SK-N-SH (cell line): ENCODE measurements around the gene ALOX15. TPM values are rescaled to one million over a fixed set of nuclear protein-coding genes. Genes with fewer than 3 reads are reported as not detected.

Experiments used
- CTCF ChIA-PET: fragments of 300-600, 350-600 bp; formaldehyde crosslinking; extraction: SDS; loops from one replicate; lab custom pipeline; 2021; lab: Yijun Ruan, JAX
- POLR2A ChIA-PET: fragments of 350-600 bp; sonication (Branson Sonifier 250); formaldehyde crosslinking; extraction: SDS; loops from one replicate; lab custom pipeline; 2020; ENCODE audit warnings: antibody characterized with exemption, inconsistent platforms; lab: Yijun Ruan, JAX
- DNase-seq: peaks from one replicate; pipeline ENCODE4 v3.0.0; 2012
- H2AFZ ChIP-seq: fragments of 200-600 bp; sonication (generic); 2 replicates; pipeline ENCODE4 v1.8.1; 2016; ENCODE audit warnings: antibody characterized with exemption, mild to moderate bottlenecking, low read depth
- H3F3A ChIP-seq: fragments of 200-600 bp; sonication (generic); replicated peaks from 2 replicates; pipeline ENCODE3; 2016; ENCODE audit warnings: antibody characterized with exemption, mild to moderate bottlenecking; ENCODE audit not compliant: insufficient read depth
- H3K27ac ChIP-seq, 2 experiments: fragments of 200-500 bp in 1 of 2; fragments of 200-600 bp in 1 of 2; sonication (Bioruptor generic) in 1 of 2; sonication (generic), shearing (Covaris generic) in 1 of 2; 2 replicates each; pipeline versions ENCODE4 v1.5.1 to v1.6.1; 2014 to 2016; ENCODE audit warnings: low read depth in 2 of 2, inconsistent platforms in 1 of 2, low read length in 1 of 2, mild to moderate bottlenecking in 1 of 2, mixed read lengths in 1 of 2
- H3K27me3 ChIP-seq: fragments of 200-600 bp; sonication (generic), shearing (Covaris generic); 2 replicates; pipeline ENCODE4 v1.6.1; 2016; ENCODE audit warnings: mixed run types; ENCODE audit not compliant: insufficient read depth
- H3K36me3 ChIP-seq, 2 experiments: fragments of 200-500 bp in 1 of 2; fragments of 200-600 bp in 1 of 2; sonication (Bioruptor generic) in 1 of 2; sonication (generic) in 1 of 2; replicated peaks in 1 of 2; 2 replicates each; pipeline versions ENCODE3 to v1.5.1; 2014 to 2016; ENCODE audit warnings: low read length in 1 of 2, mild to moderate bottlenecking in 1 of 2; ENCODE audit not compliant: insufficient read depth in 2 of 2, control insufficient read depth in 1 of 2
- H3K4me1 ChIP-seq, 2 experiments: fragments of 200-500 bp in 1 of 2; fragments of 200-600 bp in 1 of 2; sonication (Bioruptor generic) in 1 of 2; sonication (generic), shearing (Covaris generic) in 1 of 2; 2 replicates each; pipeline versions ENCODE4 v1.5.1 to v1.6.1; 2014 to 2016; ENCODE audit warnings: low read depth in 1 of 2, low read length in 1 of 2, mixed run types in 1 of 2; ENCODE audit not compliant: insufficient read depth in 2 of 2, control insufficient read depth in 1 of 2
- H3K4me2 ChIP-seq: fragments of 200-600 bp; sonication (generic), shearing (Covaris generic); 2 replicates; pipeline ENCODE4 v1.6.1; 2017; ENCODE audit warnings: mixed run types
- H3K4me3 ChIP-seq, 2 experiments: fragments of 200-500 bp in 1 of 2; fragments of 200-600 bp in 1 of 2; sonication (Bioruptor generic) in 1 of 2; sonication (generic), shearing (Covaris generic) in 1 of 2; 2 replicates each; pipeline versions ENCODE4 v1.5.1 to v1.8.1; 2014 to 2016; ENCODE audit warnings: low read depth in 2 of 2, inconsistent platforms in 1 of 2, low read length in 1 of 2, mild to moderate bottlenecking in 1 of 2, mixed read lengths in 1 of 2, moderate library complexity in 1 of 2
- H3K79me2 ChIP-seq: fragments of 200-600 bp; sonication (generic); 2 replicates; pipeline ENCODE4 v1.8.1; 2017; ENCODE audit warnings: mild to moderate bottlenecking; ENCODE audit not compliant: insufficient read depth
- H3K9ac ChIP-seq: fragments of 200-600 bp; sonication (generic); 2 replicates; pipeline ENCODE4 v1.6.1; 2017; ENCODE audit warnings: mixed run types
- H3K9me2 ChIP-seq: fragments of 200-600 bp; sonication (generic); 2 replicates; pipeline ENCODE4 v1.6.1; 2017; ENCODE audit warnings: mixed run types
- H3K9me3 ChIP-seq: fragments of 200-600 bp; sonication (generic); 2 replicates; pipeline ENCODE4 v1.6.1; 2017; ENCODE audit warnings: mixed run types, mild to moderate bottlenecking, moderate library complexity
- H4K20me1 ChIP-seq: fragments of 200-600 bp; sonication (generic); 2 replicates; pipeline ENCODE4 v1.6.1; 2017; ENCODE audit warnings: mild to moderate bottlenecking, mixed run types; ENCODE audit not compliant: insufficient read depth
- ELF1 ChIP-seq: IDR thresholded peaks from 2 replicates; pipeline ENCODE4 v1.4.0; 2012
- EP300 ChIP-seq, 2 experiments: IDR thresholded peaks; 2 replicates each; pipeline versions ENCODE4 v1.4.0 to v1.6.1; 2012; ENCODE audit warnings: borderline replicate concordance in 1 of 2, low read depth in 1 of 2, low read length in 1 of 2
- EZH2phosphoT487 ChIP-seq: fragments of 200-600 bp; sonication (generic); IDR thresholded peaks from 2 replicates; pipeline ENCODE4 v1.6.1; 2017; ENCODE audit warnings: low read depth, mixed run types, mild to moderate bottlenecking, antibody characterized with exemption, moderate library complexity, borderline replicate concordance
- FOSL2 ChIP-seq: IDR thresholded peaks from 2 replicates; pipeline ENCODE4 v1.4.0; 2012; ENCODE audit warnings: low read depth, mild to moderate bottlenecking, moderate library complexity, borderline replicate concordance
- FOXJ3 ChIP-seq: sonication (generic); formaldehyde crosslinking; IDR thresholded peaks from 2 replicates; pipeline ENCODE4 v1.5.1; 2020; ENCODE audit warnings: mild to moderate bottlenecking, missing genetic modification reagents
- FOXM1 ChIP-seq: IDR thresholded peaks from 2 replicates; pipeline ENCODE4 v1.4.0; 2012; ENCODE audit warnings: low read depth, mild to moderate bottlenecking
- GABPA ChIP-seq: IDR thresholded peaks from 2 replicates; pipeline ENCODE4 v1.4.0; 2012; ENCODE audit warnings: low read depth, mild to moderate bottlenecking
- IRF3 ChIP-seq: fragments of 150-350 bp; IDR thresholded peaks from 2 replicates; pipeline ENCODE4 v1.6.1; 2016; ENCODE audit warnings: mild to moderate bottlenecking, low read depth, low read length
- MAX ChIP-seq: IDR thresholded peaks from 2 replicates; pipeline ENCODE4 v1.4.0; 2012; ENCODE audit warnings: low read depth
- MEF2A ChIP-seq: IDR thresholded peaks from 2 replicates; pipeline ENCODE4 v1.4.0; 2012; ENCODE audit warnings: low read depth, borderline replicate concordance
- NFIC ChIP-seq: IDR thresholded peaks from 2 replicates; pipeline ENCODE4 v1.4.0; 2012; ENCODE audit warnings: borderline replicate concordance
- NRF1 ChIP-seq: IDR thresholded peaks from 2 replicates; pipeline ENCODE4 v1.6.1; 2012; ENCODE audit warnings: low read depth, mild to moderate bottlenecking, low read length
- PBX3 ChIP-seq: IDR thresholded peaks from 2 replicates; pipeline ENCODE4; 2012
- POLR2AphosphoS5 ChIP-seq: IDR thresholded peaks from 2 replicates; pipeline ENCODE4 v1.6.1; 2012; ENCODE audit warnings: low read depth, low read length
- RFX5 ChIP-seq: IDR thresholded peaks from 2 replicates; pipeline ENCODE4 v1.6.1; 2012; ENCODE audit warnings: mild to moderate bottlenecking, improper control_type of control experiment, low read length
- RXRA ChIP-seq: IDR thresholded peaks from 2 replicates; pipeline ENCODE4 v1.4.0; 2012; ENCODE audit warnings: low read depth, mild to moderate bottlenecking, borderline replicate concordance
- SIN3A ChIP-seq: IDR thresholded peaks from 2 replicates; pipeline ENCODE4 v1.6.1; 2012; ENCODE audit warnings: low read depth, mild to moderate bottlenecking, low read length, moderate library complexity, borderline replicate concordance
- SMC3 ChIP-seq: IDR thresholded peaks from 2 replicates; pipeline ENCODE4 v1.6.1; 2012; ENCODE audit warnings: low read depth, low read length, improper control_type of control experiment
- TAF1 ChIP-seq: IDR thresholded peaks from 2 replicates; pipeline ENCODE4 v1.6.1; 2012; ENCODE audit warnings: low read depth, mild to moderate bottlenecking, low read length, moderate library complexity, borderline replicate concordance
- TCF12 ChIP-seq: IDR thresholded peaks from 2 replicates; pipeline ENCODE4 v1.4.0; 2012
- TEAD4 ChIP-seq: IDR thresholded peaks from 2 replicates; pipeline ENCODE4 v1.4.0; 2012; ENCODE audit warnings: mild to moderate bottlenecking, borderline replicate concordance; ENCODE audit not compliant: insufficient read depth
- USF1 ChIP-seq: IDR thresholded peaks from 2 replicates; pipeline ENCODE4 v1.4.0; 2012; ENCODE audit warnings: low read depth, borderline replicate concordance
- YY1 ChIP-seq: IDR thresholded peaks from 2 replicates; pipeline ENCODE4 v1.4.0; 2012; ENCODE audit warnings: low read depth, mild to moderate bottlenecking
- ZBTB33 ChIP-seq: IDR thresholded peaks from 2 replicates; pipeline ENCODE4 v1.4.0; 2012; ENCODE audit warnings: low read depth, borderline replicate concordance
- WGBS: methylation state at CpG from one replicate; pipeline ENCODE4 v1.1.6; 2017; ENCODE audit warnings: low lambda C conversion rate; 5-methylcytosine and 5-hydroxymethylcytosine counted together
- polyA plus RNA-seq, 3 experiments: library from polyadenylated mRNA; depleted of rRNA; stranded (reverse); fragments of >200 nt; gene quantifications; 2 replicates each; pipeline ENCODE4 v1.2.3, GENCODE V29; 2012

The ALOX15 gene
- polyA plus RNA-seq, 1 of the 3 experiments (the other 2 are of a cell fraction), result not detected

GRCh38 chr17:4679658-4680057 is 38.2 kb upstream of the ALOX15 start (continued):
- TF ChIP-seq IRF3 (no peak), SIN3A (no peak), SMC3 (no peak), ZBTB33 (no peak), NRF1 (no peak), NFIC (no peak), EP300 (IDR thresholded peaks at IDR 0.05; ENCODE audit: borderline replicate concordance in 1 of 2, low read depth in 1 of 2, low read length in 1 of 2) (no peak), TEAD4 (no peak), ELF1 (no peak), FOXM1 (no peak), EZH2phosphoT487 (no peak)

GRCh38 chr17:4678448-4679026 is 37.1 kb upstream of the ALOX15 start:
- Histone ChIP-seq H3K27ac (peak overlapping the region in 1 of 2 experiments; percentile 44; a peak in 2 of 4 replicates), H3K9me2 (no peaks in the 10 kb centered on the region), H3F3A (peaks cover 16% of the 10 kb centered on the region), H3K4me3 (no peak overlapping the region), H3K36me3 (peaks cover 36 to 51% of the 10 kb centered on the region in 2 experiments), H3K9me3 (no peaks in the 10 kb centered on the region), H3K79me2 (no peaks in the 10 kb centered on the region; the same call in 1 of the 2 replicates), H2AFZ (no peak overlapping the region), H3K4me2 (peak overlapping the region; percentile 46), H3K27me3 (no peaks in the 10 kb centered on the region), H4K20me1 (peaks cover 13% of the 10 kb centered on the region), H3K4me1 (peaks cover 11 to 15% of the 10 kb centered on the region in 2 experiments; a peak in 3 of 4 replicates), H3K9ac (peak overlapping the region; percentile 15; the same call in 1 of the 2 replicates)
- peak; percentile 61 for DNase-seq
- ChIA-PET POLR2A (interaction anchor here (0.7 to 1.2 kb wide), 2 partner anchors 22 to 112 kb away, joined by 3 read pairs; no protein-coding TSS in a partner anchor), CTCF (interaction anchor here (0.9 to 1.4 kb wide), 3 partner anchors 14 to 112 kb away, joined by 3 to 4 read pairs (median 3); no protein-coding TSS in a partner anchor)
- 19% methylated on average over 14 of the region's 14 CpGs for WGBS
- TF ChIP-seq SIN3A (no peak), IRF3 (no peak), TAF1 (no peak), RXRA (peak; percentile 70; the same call in 1 of the 2 replicates), YY1 (no peak), EZH2phosphoT487 (no peak), MAX (no peak; the same call in 1 of the 2 replicates), GABPA (no peak), SMC3 (no peak), PBX3 (peak; percentile 70), FOXM1 (no peak), NFIC (peak; percentile 79), TCF12 (peak; percentile 83), MEF2A (no peak), POLR2AphosphoS5 (no peak), FOXJ3 (CRISPR knock-in tag) (peak; percentile 19; the same call in 1 of the 2 replicates), USF1 (no peak), RFX5 (no peak), FOSL2 (peak; percentile 52; the same call in 1 of the 2 replicates)
